HepG2 (cell line): ENCODE results near the gene HDHD3. TPM values are rescaled to one million over a fixed set of nuclear protein-coding genes. Genes with fewer than 3 reads are reported as not detected.

ENCODE experiments used
- ATAC-seq: fragments of 200-7000 bp; cut with Tn5 transposase; 3 replicates; pipeline ENCODE4 v1.9.1; 2020; ENCODE audit warnings: mild to moderate bottlenecking, moderate library complexity
- BruUV-seq: library from RNA; stranded (reverse); fragments of 400-500 nt; replicated peaks from 2 replicates; lab custom pipeline; 2021; lab: Mats Ljungman, UMichigan
- CTCF ChIA-PET: fragments of 300-600 bp; formaldehyde crosslinking; extraction: SDS; loops from one replicate; lab custom pipeline; 2021; ENCODE audit warnings: low total read pairs, inconsistent platforms, low intra/inter-chr PET ratio; lab: Yijun Ruan, JAX
- POLR2A ChIA-PET: fragments of 350-600 bp; sonication (Branson Sonifier 250); formaldehyde crosslinking; loops from one replicate; lab custom pipeline; 2020; ENCODE audit warnings: antibody characterized with exemption, inconsistent platforms; lab: Yijun Ruan, JAX
- DNase-seq: peaks from one replicate; pipeline ENCODE4 v3.0.0-alpha.2; 2015; ENCODE audit warnings: low spot score
- FAIRE-seq: peaks from 3 replicates; lab custom pipeline; 2011; peaks lifted over from hg19 to GRCh38; lab: Jason Lieb, UNC
- H2AFZ ChIP-seq: one replicate; pipeline ENCODE4 v1.6.1; 2011; ENCODE audit warnings: low read length, inconsistent platforms
- H3K27ac ChIP-seq: fragments of 300-600 bp; 3 replicates; pipeline ENCODE4 v1.8.0; 2011; ENCODE audit warnings: mixed run types, mild to moderate bottlenecking, mixed read lengths, low read length, inconsistent platforms; ENCODE audit not compliant: insufficient read depth; ENCODE audit errors: extremely low read length
- H3K27me3 ChIP-seq, 2 experiments: fragments of 200-600 bp in 1 of 2; 2 replicates in 1 of 2; 3 replicates in 1 of 2; pipeline versions ENCODE4 v1.6.0 to v1.8.0; 2011; ENCODE audit warnings: low read length in 2 of 2, mild to moderate bottlenecking in 2 of 2, moderate library complexity in 2 of 2, inconsistent platforms in 1 of 2; ENCODE audit not compliant: insufficient read depth in 2 of 2, control insufficient read depth in 1 of 2
- H3K36me3 ChIP-seq, 2 experiments: fragments of 200-600 bp in 1 of 2; replicated peaks in 1 of 2; 2 replicates in 1 of 2; 3 replicates in 1 of 2; pipeline versions ENCODE4 v1.5.1 to v1.8.0; 2011; ENCODE audit warnings: low read length in 2 of 2, inconsistent platforms in 1 of 2; ENCODE audit not compliant: insufficient read depth in 2 of 2, control insufficient read depth in 1 of 2
- H3K4me1 ChIP-seq: 2 replicates; pipeline ENCODE4 v1.5.1; 2012; ENCODE audit warnings: low read length, inconsistent platforms; ENCODE audit not compliant: insufficient read depth
- H3K4me2 ChIP-seq: 2 replicates; pipeline ENCODE4 v1.6.0; 2011; ENCODE audit warnings: low read depth, low read length, inconsistent platforms
- H3K4me3 ChIP-seq, 3 experiments: fragments of 200-600 bp in 1 of 3; sonication (generic), shearing (Covaris generic) in 1 of 3; replicated peaks in 1 of 3; 2 replicates each; pipeline ENCODE4 v1.5.1; 2011 to 2016; ENCODE audit warnings: low read length in 3 of 3, inconsistent platforms in 2 of 3, low read depth in 2 of 3, mild to moderate bottlenecking in 2 of 3, control low read depth in 1 of 3, mixed read lengths in 1 of 3; ENCODE audit not compliant: insufficient read depth in 1 of 3
- H3K79me2 ChIP-seq: one replicate; pipeline ENCODE4 v1.6.1; 2011; ENCODE audit warnings: low read length, inconsistent platforms; ENCODE audit not compliant: insufficient read depth
- H3K9ac ChIP-seq: 2 replicates; pipeline ENCODE4 v1.6.0; 2011; ENCODE audit warnings: mild to moderate bottlenecking, low read depth, low read length, inconsistent platforms; ENCODE audit not compliant: insufficient read depth
- H3K9me3 ChIP-seq: 2 replicates; pipeline ENCODE4 v1.5.1; 2012; ENCODE audit warnings: mild to moderate bottlenecking, low read length
- H4K20me1 ChIP-seq: 2 replicates; pipeline ENCODE4 v1.6.0; 2011; ENCODE audit warnings: inconsistent platforms, mild to moderate bottlenecking, low read length, moderate library complexity; ENCODE audit not compliant: insufficient read depth
- SMYD3 ChIP-seq: sonication (generic); formaldehyde crosslinking; IDR thresholded peaks from 2 replicates; pipeline ENCODE4 v1.8.1; 2023; ENCODE audit warnings: mild to moderate bottlenecking, missing genetic modification reagents
- SP2 ChIP-seq: sonication (generic); formaldehyde crosslinking; IDR thresholded peaks from 2 replicates; pipeline ENCODE4 v1.5.1; 2020; ENCODE audit warnings: mild to moderate bottlenecking, missing genetic modification reagents
- ZNF557 ChIP-seq: sonication (generic); formaldehyde crosslinking; IDR thresholded peaks from 2 replicates; pipeline ENCODE4 v1.4.0; 2020; ENCODE audit warnings: missing genetic modification reagents
- ZNF678 ChIP-seq: sonication (generic); formaldehyde crosslinking; IDR thresholded peaks from 2 replicates; pipeline ENCODE4 v1.4.0; 2020; ENCODE audit warnings: mild to moderate bottlenecking, missing genetic modification reagents
- WGBS: methylation state at CpG from one replicate; pipeline ENCODE4 v1.1.6; 2017; ENCODE audit warnings: low lambda C conversion rate; 5-methylcytosine and 5-hydroxymethylcytosine counted together
- in situ Hi-C: cut with HindIII; loops from 2 replicates; pipeline ENCODE4 v1.10.0; 2017; ENCODE audit warnings: low pct_unique_long_range_greater_than_20kb; ENCODE audit not compliant: extremely low pct_ligation_motif_present
- intact Hi-C: fragments of 100-400 bp; cut with micrococcal nuclease; formaldehyde crosslinking; loops from one replicate; pipeline ENCODE4 v1.10.0; 2022; ENCODE audit not compliant: unreplicated experiment
- polyA plus RNA-seq, 8 experiments: library from polyadenylated mRNA; depleted of rRNA in 3 of 8; stranded (reverse) in 7 of 8; unstranded in 1 of 8; fragments of >200 nt; fragmentation: Illumina TruSeq in 4 of 8; extraction: Trizol in 4 of 8; gene quantifications; 2 replicates each; pipeline versions ENCODE4 v1.2.1 to v1.2.3, GENCODE V29; 2011 to 2016; ENCODE audit warnings: low read depth in 4 of 8, missing spikeins in 1 of 8, mixed read lengths in 1 of 8; ENCODE audit not compliant: insufficient read depth in 1 of 8
- total RNA-seq, 5 experiments: library from RNA; depleted of rRNA; stranded (reverse); fragments of >200 nt; fragmentation: Illumina TruSeq; extraction: Trizol; gene quantifications; 2 replicates each; pipeline ENCODE4 v1.2.3, GENCODE V29; 2016; ENCODE audit warnings: low read depth in 1 of 5
- TF ChIP-seq, protein P1 (sequence below): sonication (generic); formaldehyde crosslinking; IDR thresholded peaks from 2 replicates; pipeline ENCODE4 v1.5.0; 2020; ENCODE audit warnings: missing genetic modification reagents
- TF ChIP-seq, protein P2 (sequence below): sonication (generic); formaldehyde crosslinking; IDR thresholded peaks from 2 replicates; pipeline ENCODE4 v1.5.1; 2020; ENCODE audit warnings: mild to moderate bottlenecking, missing genetic modification reagents, borderline replicate concordance

Gene HDHD3
- total and polyA plus RNA-seq, 2 of the 13 experiments (the other 11 are each of a cell fraction or from before 2014, with no cell fraction given) = 23.1 to 38.5 TPM

DNA sequence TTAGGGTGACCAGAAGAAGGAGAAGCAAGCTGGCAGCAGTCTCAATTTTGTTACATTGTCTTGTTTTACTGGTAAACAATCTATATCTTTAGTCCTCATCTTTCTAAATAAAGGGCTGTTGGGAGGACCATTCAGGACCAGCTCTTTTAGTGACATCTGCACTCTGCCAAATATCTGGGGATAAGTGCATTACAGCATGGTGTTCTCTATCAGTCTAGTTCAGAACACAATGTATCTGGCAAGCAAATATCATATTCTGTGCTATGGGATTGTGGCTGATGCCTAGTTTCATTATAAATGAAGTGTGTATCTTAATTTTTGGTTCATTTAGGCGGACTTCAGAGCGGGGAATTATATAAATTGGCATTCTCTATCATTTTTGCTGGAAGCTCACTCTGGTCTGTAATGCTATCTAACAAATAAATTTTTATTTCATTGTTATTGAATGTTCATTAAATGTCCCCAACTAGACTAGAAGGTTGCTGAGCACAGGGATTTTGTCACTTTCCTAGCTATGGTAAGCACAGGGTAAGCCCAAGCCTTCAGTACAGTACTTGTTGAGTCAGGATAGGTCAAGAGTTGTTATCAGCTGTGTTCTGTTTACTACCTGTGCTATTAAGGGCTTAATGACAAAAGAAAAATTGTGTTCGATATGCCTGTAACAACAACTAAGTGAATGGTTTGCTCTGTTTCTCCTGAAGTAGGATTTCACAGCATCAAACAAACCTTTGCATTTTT lies 48.6 kb downstream of the HDHD3 start:
- ChIA-PET CTCF (no interaction called here), POLR2A (interaction anchor here (1.3 kb wide), 1 partner anchor 11 kb away, joined by 3 read pairs; no protein-coding TSS in a partner anchor)
- no peaks in the 10 kb centered on the region for H3K4me1 ChIP-seq
- in situ Hi-C loops (no loop called here), intact Hi-C loops (no loop called here)
- H3K4me2 ChIP-seq = no peak overlapping the region
- ATAC-seq (no peak), FAIRE-seq (no peak), DNase-seq (no peak)
- no peaks in the 10 kb centered on the region for H3K79me2 ChIP-seq
- no peaks in the 10 kb centered on the region for H4K20me1 ChIP-seq
- H3K9me3 ChIP-seq = no peaks in the 10 kb centered on the region
- H3K4me3 ChIP-seq = no peak overlapping the region
- H3K27ac ChIP-seq = no peak overlapping the region
- H2AFZ ChIP-seq = no peak overlapping the region
- 93% methylated on average over 3 of the region's 3 CpGs for WGBS
- H3K27me3 ChIP-seq = no peaks in the 10 kb centered on the region
- H3K9ac ChIP-seq = no peak overlapping the region
- TF ChIP-seq, protein P1, sequence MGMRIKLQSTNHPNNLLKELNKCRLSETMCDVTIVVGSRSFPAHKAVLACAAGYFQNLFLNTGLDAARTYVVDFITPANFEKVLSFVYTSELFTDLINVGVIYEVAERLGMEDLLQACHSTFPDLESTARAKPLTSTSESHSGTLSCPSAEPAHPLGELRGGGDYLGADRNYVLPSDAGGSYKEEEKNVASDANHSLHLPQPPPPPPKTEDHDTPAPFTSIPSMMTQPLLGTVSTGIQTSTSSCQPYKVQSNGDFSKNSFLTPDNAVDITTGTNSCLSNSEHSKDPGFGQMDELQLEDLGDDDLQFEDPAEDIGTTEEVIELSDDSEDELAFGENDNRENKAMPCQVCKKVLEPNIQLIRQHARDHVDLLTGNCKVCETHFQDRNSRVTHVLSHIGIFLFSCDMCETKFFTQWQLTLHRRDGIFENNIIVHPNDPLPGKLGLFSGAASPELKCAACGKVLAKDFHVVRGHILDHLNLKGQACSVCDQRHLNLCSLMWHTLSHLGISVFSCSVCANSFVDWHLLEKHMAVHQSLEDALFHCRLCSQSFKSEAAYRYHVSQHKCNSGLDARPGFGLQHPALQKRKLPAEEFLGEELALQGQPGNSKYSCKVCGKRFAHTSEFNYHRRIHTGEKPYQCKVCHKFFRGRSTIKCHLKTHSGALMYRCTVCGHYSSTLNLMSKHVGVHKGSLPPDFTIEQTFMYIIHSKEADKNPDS = no peak
- TF ChIP-seq ZNF678 (no peak), SP2 (CRISPR knock-in tag) (no peak), ZNF557 (CRISPR knock-in tag) (no peak), SMYD3 (no peak)
- TF ChIP-seq, protein P2, sequence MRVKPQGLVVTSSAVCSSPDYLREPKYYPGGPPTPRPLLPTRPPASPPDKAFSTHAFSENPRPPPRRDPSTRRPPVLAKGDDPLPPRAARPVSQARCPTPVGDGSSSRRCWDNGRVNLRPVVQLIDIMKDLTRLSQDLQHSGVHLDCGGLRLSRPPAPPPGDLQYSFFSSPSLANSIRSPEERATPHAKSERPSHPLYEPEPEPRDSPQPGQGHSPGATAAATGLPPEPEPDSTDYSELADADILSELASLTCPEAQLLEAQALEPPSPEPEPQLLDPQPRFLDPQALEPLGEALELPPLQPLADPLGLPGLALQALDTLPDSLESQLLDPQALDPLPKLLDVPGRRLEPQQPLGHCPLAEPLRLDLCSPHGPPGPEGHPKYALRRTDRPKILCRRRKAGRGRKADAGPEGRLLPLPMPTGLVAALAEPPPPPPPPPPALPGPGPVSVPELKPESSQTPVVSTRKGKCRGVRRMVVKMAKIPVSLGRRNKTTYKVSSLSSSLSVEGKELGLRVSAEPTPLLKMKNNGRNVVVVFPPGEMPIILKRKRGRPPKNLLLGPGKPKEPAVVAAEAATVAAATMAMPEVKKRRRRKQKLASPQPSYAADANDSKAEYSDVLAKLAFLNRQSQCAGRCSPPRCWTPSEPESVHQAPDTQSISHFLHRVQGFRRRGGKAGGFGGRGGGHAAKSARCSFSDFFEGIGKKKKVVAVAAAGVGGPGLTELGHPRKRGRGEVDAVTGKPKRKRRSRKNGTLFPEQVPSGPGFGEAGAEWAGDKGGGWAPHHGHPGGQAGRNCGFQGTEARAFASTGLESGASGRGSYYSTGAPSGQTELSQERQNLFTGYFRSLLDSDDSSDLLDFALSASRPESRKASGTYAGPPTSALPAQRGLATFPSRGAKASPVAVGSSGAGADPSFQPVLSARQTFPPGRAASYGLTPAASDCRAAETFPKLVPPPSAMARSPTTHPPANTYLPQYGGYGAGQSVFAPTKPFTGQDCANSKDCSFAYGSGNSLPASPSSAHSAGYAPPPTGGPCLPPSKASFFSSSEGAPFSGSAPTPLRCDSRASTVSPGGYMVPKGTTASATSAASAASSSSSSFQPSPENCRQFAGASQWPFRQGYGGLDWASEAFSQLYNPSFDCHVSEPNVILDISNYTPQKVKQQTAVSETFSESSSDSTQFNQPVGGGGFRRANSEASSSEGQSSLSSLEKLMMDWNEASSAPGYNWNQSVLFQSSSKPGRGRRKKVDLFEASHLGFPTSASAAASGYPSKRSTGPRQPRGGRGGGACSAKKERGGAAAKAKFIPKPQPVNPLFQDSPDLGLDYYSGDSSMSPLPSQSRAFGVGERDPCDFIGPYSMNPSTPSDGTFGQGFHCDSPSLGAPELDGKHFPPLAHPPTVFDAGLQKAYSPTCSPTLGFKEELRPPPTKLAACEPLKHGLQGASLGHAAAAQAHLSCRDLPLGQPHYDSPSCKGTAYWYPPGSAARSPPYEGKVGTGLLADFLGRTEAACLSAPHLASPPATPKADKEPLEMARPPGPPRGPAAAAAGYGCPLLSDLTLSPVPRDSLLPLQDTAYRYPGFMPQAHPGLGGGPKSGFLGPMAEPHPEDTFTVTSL = no peak
- BruUV-seq = no TSS peak
- no peaks in the 10 kb centered on the region for H3K36me3 ChIP-seq
